K562 (cell line): ENCODE data around the gene NHS.

Experiments
- KAT2B ChIP-seq: IDR thresholded peaks from one replicate; pipeline ENCODE4 v1.6.1; 2012; ENCODE audit warnings: low read depth, mild to moderate bottlenecking, control low read depth, inconsistent platforms, low read length, moderate library complexity
- RBM39 ChIP-seq: fragments of 200-400 bp; formaldehyde crosslinking; optimal IDR thresholded peaks from 2 replicates; pipeline ENCODE3; 2018; ENCODE audit warnings: low read depth, low read length
- RFX7 ChIP-seq: fragments of 250-450 bp; sonication (Bioruptor Pico); IDR thresholded peaks from 2 replicates; pipeline ENCODE4 v1.5.1; 2021; ENCODE audit warnings: mild to moderate bottlenecking
- SRF ChIP-seq, 2 experiments: fragments of 250-450, 450-650 bp in 1 of 2; sonication (Bioruptor Pico) in 1 of 2; sonication (generic) in 1 of 2; formaldehyde crosslinking; IDR thresholded peaks; 2 replicates each; pipeline versions ENCODE4 v1.5.0 to v1.5.1; 2020 to 2022; ENCODE audit warnings: mild to moderate bottlenecking in 1 of 2, missing genetic modification reagents in 1 of 2
- TF ChIP-seq, protein P1 (sequence below), 3 experiments: IDR thresholded peaks in 2 of 3; conservative IDR thresholded peaks in 1 of 3; 2 replicates each; pipeline ENCODE4 v1.5.1; 2011 to 2012; ENCODE audit warnings: low read length in 3 of 3, mild to moderate bottlenecking in 3 of 3, control low read depth in 2 of 3, improper control_type of control experiment in 1 of 3, inconsistent platforms in 1 of 3, low read depth in 1 of 3, mixed read lengths in 1 of 3, moderate library complexity in 1 of 3; ENCODE audit not compliant: insufficient read depth in 2 of 3

DNA sequence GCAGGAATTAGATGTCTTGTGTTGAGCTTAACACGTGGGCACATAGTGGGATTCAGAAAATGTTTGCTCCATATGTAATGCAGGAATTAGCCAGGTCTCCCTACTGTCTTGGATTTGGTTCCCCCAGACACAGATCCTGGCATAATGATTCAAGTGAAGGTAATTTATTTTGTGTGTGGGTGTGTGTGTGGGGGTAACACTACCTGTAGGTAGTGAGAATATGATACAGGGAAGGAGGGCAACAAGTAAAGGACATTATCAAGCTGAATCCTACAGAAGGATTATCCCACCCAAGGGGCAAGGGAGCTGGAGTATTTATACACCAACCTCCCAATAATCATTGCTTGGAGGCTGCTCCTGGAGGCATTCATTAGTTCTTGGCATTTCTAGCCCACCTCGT, 101.4 kb downstream of the NHS start:
- no peak for TF ChIP-seq KAT2B
- TF ChIP-seq SRF (CRISPR knock-in tag; IDR thresholded peaks at IDR 0.05): no peak
- TF ChIP-seq RFX7 (CRISPR knock-in tag): no peak
- TF ChIP-seq, protein P1, sequence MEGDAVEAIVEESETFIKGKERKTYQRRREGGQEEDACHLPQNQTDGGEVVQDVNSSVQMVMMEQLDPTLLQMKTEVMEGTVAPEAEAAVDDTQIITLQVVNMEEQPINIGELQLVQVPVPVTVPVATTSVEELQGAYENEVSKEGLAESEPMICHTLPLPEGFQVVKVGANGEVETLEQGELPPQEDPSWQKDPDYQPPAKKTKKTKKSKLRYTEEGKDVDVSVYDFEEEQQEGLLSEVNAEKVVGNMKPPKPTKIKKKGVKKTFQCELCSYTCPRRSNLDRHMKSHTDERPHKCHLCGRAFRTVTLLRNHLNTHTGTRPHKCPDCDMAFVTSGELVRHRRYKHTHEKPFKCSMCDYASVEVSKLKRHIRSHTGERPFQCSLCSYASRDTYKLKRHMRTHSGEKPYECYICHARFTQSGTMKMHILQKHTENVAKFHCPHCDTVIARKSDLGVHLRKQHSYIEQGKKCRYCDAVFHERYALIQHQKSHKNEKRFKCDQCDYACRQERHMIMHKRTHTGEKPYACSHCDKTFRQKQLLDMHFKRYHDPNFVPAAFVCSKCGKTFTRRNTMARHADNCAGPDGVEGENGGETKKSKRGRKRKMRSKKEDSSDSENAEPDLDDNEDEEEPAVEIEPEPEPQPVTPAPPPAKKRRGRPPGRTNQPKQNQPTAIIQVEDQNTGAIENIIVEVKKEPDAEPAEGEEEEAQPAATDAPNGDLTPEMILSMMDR (IDR thresholded peaks at IDR 0.05 in 2 of 3, conservative IDR thresholded peaks at IDR 0.05 in 1 of 3; ENCODE audit: insufficient read depth in 2 of 3, low read depth in 1 of 3, low read length in 3 of 3): no peak
- TF ChIP-seq RBM39: no peak
